Measurements from ENCODE around the gene ACP2.

GRCh38 chr11:47270331-47271271 lies 22.0 kb upstream of the ACP2 start:
- TF ChIP-seq CTCF (IDR thresholded peaks at IDR 0.05) (no peak), POLR2A (IDR thresholded peaks at IDR 0.05) (no peak), POLR2AphosphoS5 (IDR thresholded peaks at IDR 0.05) (no peak)
